AG10803 (cell line): ENCODE data around the gene CCNA1.

Experiments
- DNase-seq: peaks from one replicate; pipeline ENCODE4 v3.0.0; 2010; ENCODE audit warnings: low read depth
- H3K4me3 ChIP-seq: 2 replicates; pipeline ENCODE4 v1.5.1; 2011; ENCODE audit warnings: mild to moderate bottlenecking, low read length, control low read depth
- CTCF ChIP-seq: conservative IDR thresholded peaks from 2 replicates; pipeline ENCODE4 v1.5.1; 2011; ENCODE audit warnings: mild to moderate bottlenecking, low read length, control low read depth, inconsistent platforms

Gene CCNA1

DNA sequence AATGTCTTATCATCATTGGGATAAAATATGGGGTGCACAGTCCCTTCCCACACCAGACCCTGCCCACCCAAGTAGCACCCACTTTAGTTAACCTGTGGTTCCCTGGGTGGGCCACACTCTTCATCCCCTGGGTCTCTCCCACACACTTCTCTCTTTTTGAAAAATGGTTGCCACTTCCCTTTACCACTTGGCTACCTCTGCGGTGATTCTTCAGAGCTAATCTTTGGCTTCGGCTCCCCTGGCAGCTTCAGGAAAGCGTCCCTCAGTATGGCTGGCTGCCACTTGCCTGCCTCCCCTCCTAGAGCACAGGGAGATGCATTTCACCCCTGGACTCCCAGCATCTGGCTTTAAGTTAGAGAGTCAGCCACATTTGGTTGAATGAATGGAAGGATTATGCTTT, 18.2 kb downstream of the CCNA1 start:
- no peak for TF ChIP-seq CTCF
- DNase-seq, result no peak
- H3K4me3 ChIP-seq, result no peak overlapping the region

GRCh38 chr13:36453516-36453915, 21.2 kb downstream of the CCNA1 start:
- H3K4me3 ChIP-seq, result no peak overlapping the region
- DNase-seq, result peak; percentile 17
- TF ChIP-seq CTCF, result peak; percentile 51

GRCh38 chr13:36454121-36454520, 21.8 kb downstream of the CCNA1 start:
- H3K4me3 ChIP-seq, result no peak overlapping the region
- TF ChIP-seq CTCF, result no peak
- no peak for DNase-seq

DNA sequence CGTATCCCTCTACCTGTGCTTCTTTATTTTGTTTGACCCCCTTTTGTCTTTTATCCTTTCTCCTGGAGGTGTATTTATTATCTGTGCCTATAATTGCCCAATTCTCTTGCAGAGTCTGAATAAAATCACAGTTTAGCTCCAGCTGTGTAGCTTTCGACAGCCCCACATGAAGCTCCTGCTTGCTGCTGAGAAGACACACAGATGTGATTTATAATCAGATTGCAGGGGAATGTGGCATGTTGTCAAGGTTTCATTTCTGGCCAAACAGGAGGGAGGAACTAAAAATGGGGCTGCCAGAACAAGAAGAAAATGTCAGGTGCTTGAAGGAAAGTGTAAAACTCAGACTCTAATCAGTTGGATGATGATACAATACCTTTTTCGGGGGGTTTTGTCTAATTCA, 22.7 kb downstream of the CCNA1 start:
- DNase-seq, result no peak

GRCh38 chr13:36456577-36456976, 24.3 kb downstream of the CCNA1 start:
- DNase-seq, result no peak
- no peak for TF ChIP-seq CTCF
- no peak overlapping the region for H3K4me3 ChIP-seq

More for the DNA sequence above, 22.7 kb downstream of the CCNA1 start:
- TF ChIP-seq CTCF, result no peak
- no peak overlapping the region for H3K4me3 ChIP-seq

- DNase-seq, result no peak
- H3K4me3 ChIP-seq, result no peak overlapping the region
- TF ChIP-seq CTCF, result no peak
Observed at GRCh38 chr13:36461506-36461905, 29.2 kb downstream of the CCNA1 start.

DNA sequence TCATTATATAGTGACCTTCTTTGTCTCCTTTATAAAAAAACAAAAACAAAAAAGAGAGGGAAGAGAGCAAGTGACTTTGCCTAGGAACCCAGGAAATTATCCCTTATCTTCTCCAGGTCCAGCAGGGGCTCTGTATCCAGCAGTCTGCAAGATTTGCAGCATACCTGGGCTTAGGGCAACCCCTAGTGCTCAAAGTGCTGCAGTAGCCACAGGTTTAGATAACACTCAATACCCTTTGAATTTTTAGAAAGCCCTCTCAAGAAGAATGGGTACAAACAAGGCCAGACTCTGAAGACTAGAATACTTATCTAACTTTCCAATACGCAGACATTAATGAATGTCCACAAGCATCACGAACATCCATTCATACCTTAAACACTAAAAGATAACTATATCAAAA, 43.2 kb downstream of the CCNA1 start:
- H3K4me3 ChIP-seq, result no peak overlapping the region
- peak; percentile 10; the same call in 1 of the 2 replicates for TF ChIP-seq CTCF
- DNase-seq, result no peak
